HCT116 (cell line): ENCODE measurements around the gene NUDT8.

Experiments used
- REST ChIP-seq: IDR thresholded peaks from 2 replicates; pipeline ENCODE4 v1.6.1; 2012; ENCODE audit warnings: low read depth
- ZBTB33 ChIP-seq: IDR thresholded peaks from 2 replicates; pipeline ENCODE4 v1.6.1; 2011; ENCODE audit warnings: mild to moderate bottlenecking, low read length, moderate library complexity; ENCODE audit not compliant: insufficient replicate concordance; ENCODE audit errors: extremely low read depth
- TF ChIP-seq, protein P1 (sequence below), 3 experiments: fragments of 200-600 bp in 1 of 3; sonication (generic) in 1 of 3; IDR thresholded peaks in 2 of 3; conservative IDR thresholded peaks in 1 of 3; 2 replicates each; pipeline ENCODE4 v1.5.1; 2012 to 2017; ENCODE audit warnings: low read depth in 2 of 3, low read length in 2 of 3, antibody characterized with exemption in 1 of 3, borderline replicate concordance in 1 of 3, control low read depth in 1 of 3, mild to moderate bottlenecking in 1 of 3, mixed read lengths in 1 of 3, mixed run types in 1 of 3, moderate library complexity in 1 of 3; ENCODE audit not compliant: insufficient read depth in 1 of 3

DNA sequence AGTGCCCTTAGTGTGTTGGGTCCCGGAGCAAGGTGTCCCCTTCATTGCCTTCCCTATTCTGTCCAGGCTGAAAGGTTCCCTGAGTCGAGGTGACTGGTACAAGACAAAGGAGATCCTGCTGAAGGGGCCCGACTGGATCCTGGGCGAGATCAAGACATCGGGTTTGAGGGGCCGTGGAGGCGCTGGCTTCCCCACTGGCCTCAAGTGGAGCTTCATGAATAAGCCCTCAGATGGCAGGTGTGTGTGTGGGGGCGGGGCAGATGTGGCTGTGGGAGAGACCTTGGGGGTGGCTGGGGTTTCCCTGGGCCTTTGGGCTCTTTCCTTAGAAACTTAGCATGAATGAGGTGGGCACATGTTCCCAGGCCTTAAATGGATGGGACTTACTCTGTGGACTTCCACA lies 21.3 kb downstream of the NUDT8 start:
- TF ChIP-seq, protein P1, sequence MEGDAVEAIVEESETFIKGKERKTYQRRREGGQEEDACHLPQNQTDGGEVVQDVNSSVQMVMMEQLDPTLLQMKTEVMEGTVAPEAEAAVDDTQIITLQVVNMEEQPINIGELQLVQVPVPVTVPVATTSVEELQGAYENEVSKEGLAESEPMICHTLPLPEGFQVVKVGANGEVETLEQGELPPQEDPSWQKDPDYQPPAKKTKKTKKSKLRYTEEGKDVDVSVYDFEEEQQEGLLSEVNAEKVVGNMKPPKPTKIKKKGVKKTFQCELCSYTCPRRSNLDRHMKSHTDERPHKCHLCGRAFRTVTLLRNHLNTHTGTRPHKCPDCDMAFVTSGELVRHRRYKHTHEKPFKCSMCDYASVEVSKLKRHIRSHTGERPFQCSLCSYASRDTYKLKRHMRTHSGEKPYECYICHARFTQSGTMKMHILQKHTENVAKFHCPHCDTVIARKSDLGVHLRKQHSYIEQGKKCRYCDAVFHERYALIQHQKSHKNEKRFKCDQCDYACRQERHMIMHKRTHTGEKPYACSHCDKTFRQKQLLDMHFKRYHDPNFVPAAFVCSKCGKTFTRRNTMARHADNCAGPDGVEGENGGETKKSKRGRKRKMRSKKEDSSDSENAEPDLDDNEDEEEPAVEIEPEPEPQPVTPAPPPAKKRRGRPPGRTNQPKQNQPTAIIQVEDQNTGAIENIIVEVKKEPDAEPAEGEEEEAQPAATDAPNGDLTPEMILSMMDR (IDR thresholded peaks at IDR 0.05 in 2 of 3, conservative IDR thresholded peaks at IDR 0.05 in 1 of 3; ENCODE audit: borderline replicate concordance in 1 of 3, insufficient read depth in 1 of 3, low read depth in 2 of 3, low read length in 2 of 3) = no peak
- TF ChIP-seq ZBTB33 (no peak), REST (no peak)
